GM12878 (cell line): Measurements from ENCODE around the gene PRRX2. TPM values are rescaled to one million over a fixed set of nuclear protein-coding genes. Genes with fewer than 3 reads are reported as not detected.

Experiments
- ATAC-seq: fragments of 200-7000 bp; cut with Tn5 transposase; 3 replicates; pipeline ENCODE4 v1.9.1; 2020; ENCODE audit warnings: mild to moderate bottlenecking, moderate library complexity
- BruUV-seq: library from RNA; stranded (reverse); fragments of 400-500 nt; replicated peaks from 2 replicates; lab custom pipeline; 2021; lab: Mats Ljungman, UMichigan
- CTCF ChIA-PET: fragments of 300-600 bp; sonication (Branson Sonifier 250); formaldehyde crosslinking; extraction: SDS; loops from one replicate; lab custom pipeline; 2021; ENCODE audit warnings: inconsistent platforms; lab: Yijun Ruan, JAX
- POLR2A ChIA-PET: fragments of 350-600 bp; formaldehyde crosslinking; extraction: SDS; loops from one replicate; lab custom pipeline; 2021; ENCODE audit warnings: inconsistent platforms; lab: Charles Lee
- RAD21 ChIA-PET: fragments of 300-600 bp; sonication (Branson Sonifier 250); formaldehyde crosslinking; loops from one replicate; lab custom pipeline; 2023; ENCODE audit warnings: antibody characterized with exemption; ENCODE audit not compliant: unreplicated experiment; lab: Charles Lee
- SMC1A ChIA-PET: fragments of 300-600 bp; sonication (Branson Sonifier 250); formaldehyde crosslinking; loops from one replicate; lab custom pipeline; 2023; ENCODE audit not compliant: unreplicated experiment, uncharacterized antibody; lab: Charles Lee
- DNase-seq: peaks from one replicate; pipeline ENCODE4 v3.0.0-alpha.2; 2011; ENCODE audit warnings: low read depth, low spot score
- FAIRE-seq: peaks from 3 replicates; lab custom pipeline; 2011; peaks lifted over from hg19 to GRCh38; lab: Jason Lieb, UNC
- H2AFZ ChIP-seq: 2 replicates; pipeline ENCODE4 v1.6.0; 2011; ENCODE audit warnings: low read depth, low read length, control low read depth; ENCODE audit not compliant: control insufficient read depth
- H3K27ac ChIP-seq: 2 replicates; pipeline ENCODE4 v1.5.1; 2011; ENCODE audit warnings: control low read depth; ENCODE audit not compliant: control insufficient read depth, insufficient read depth
- H3K27me3 ChIP-seq, 2 experiments: replicated peaks in 1 of 2; 2 replicates each; pipeline versions ENCODE4 v1.6.0 to v1.6.1; 2011; ENCODE audit warnings: low read length in 1 of 2; ENCODE audit not compliant: control insufficient read depth in 2 of 2, insufficient read depth in 2 of 2
- H3K36me3 ChIP-seq, 2 experiments: 2 replicates each; pipeline ENCODE4 v1.5.1; 2011; ENCODE audit warnings: low read length in 1 of 2; ENCODE audit not compliant: control insufficient read depth in 2 of 2, insufficient read depth in 2 of 2
- H3K4me1 ChIP-seq: 2 replicates; pipeline ENCODE4 v1.6.1; 2011; ENCODE audit warnings: mild to moderate bottlenecking, low read length, moderate library complexity, mixed read lengths; ENCODE audit not compliant: control insufficient read depth, insufficient read depth
- H3K4me2 ChIP-seq: 2 replicates; pipeline ENCODE4 v1.6.0; 2011; ENCODE audit warnings: control low read depth; ENCODE audit not compliant: control insufficient read depth, insufficient read depth
- H3K4me3 ChIP-seq: fragments of 200-600 bp; sonication (generic); 2 replicates; pipeline ENCODE4 v1.5.1; 2016
- H3K79me2 ChIP-seq: 2 replicates; pipeline ENCODE4 v1.6.0; 2011; ENCODE audit warnings: low read length; ENCODE audit not compliant: control insufficient read depth, insufficient read depth
- H3K9ac ChIP-seq: 2 replicates; pipeline ENCODE4 v1.8.0; 2011; ENCODE audit warnings: low read length, control low read depth, mixed read lengths; ENCODE audit not compliant: control insufficient read depth, insufficient read depth
- H3K9me3 ChIP-seq: replicated peaks from 3 replicates; pipeline ENCODE4 v1.5.1; 2011; ENCODE audit warnings: mild to moderate bottlenecking, low read length; ENCODE audit not compliant: control insufficient read depth, insufficient read depth
- H4K20me1 ChIP-seq: 2 replicates; pipeline ENCODE4 v1.6.0; 2011; ENCODE audit not compliant: control insufficient read depth, insufficient read depth
- BHLHE40 ChIP-seq, 2 experiments: fragments of 450-650 bp in 1 of 2; IDR thresholded peaks; 2 replicates each; pipeline ENCODE4 v1.6.1; 2011 to 2017; ENCODE audit warnings: low read depth in 2 of 2, borderline replicate concordance in 1 of 2, improper control_type of control experiment in 1 of 2, low read length in 1 of 2, mild to moderate bottlenecking in 1 of 2
- CBX5 ChIP-seq: sonication (generic); IDR thresholded peaks from 2 replicates; pipeline ENCODE4 v1.6.1; 2016; ENCODE audit warnings: low read depth, moderate library complexity, mild to moderate bottlenecking, inconsistent platforms
- RB1 ChIP-seq: fragments of 450-650 bp; formaldehyde crosslinking; IDR thresholded peaks from 2 replicates; pipeline ENCODE4 v1.6.1; 2017; ENCODE audit warnings: mild to moderate bottlenecking, borderline replicate concordance
- SMARCA5 ChIP-seq: fragments of 450-650 bp; IDR thresholded peaks from 2 replicates; pipeline ENCODE4 v1.6.1; 2017; ENCODE audit warnings: mild to moderate bottlenecking
- ZNF622 ChIP-seq: fragments of 450-650 bp; IDR thresholded peaks from 2 replicates; pipeline ENCODE4 v1.6.1; 2017; ENCODE audit warnings: mild to moderate bottlenecking, inconsistent platforms
- WGBS: methylation state at CpG from one replicate; pipeline ENCODE4 v1.1.6; 2016; ENCODE audit warnings: low lambda C conversion rate; ENCODE audit not compliant: insufficient replicate concordance, insufficient coverage; ENCODE audit errors: missing lambda C conversion rate; 5-methylcytosine and 5-hydroxymethylcytosine counted together
- in situ Hi-C: fragments of 300-500 bp; cut with MboI; formaldehyde crosslinking; loops from 9 replicates; pipeline ENCODE4 v1.14.3; 2018; ENCODE audit warnings: mixed read lengths
- intact Hi-C: fragments of 100-400 bp; cut with micrococcal nuclease; formaldehyde crosslinking; loops from one replicate; pipeline ENCODE4 v1.14.2; 2022; ENCODE audit not compliant: unreplicated experiment
- polyA plus RNA-seq, 11 experiments: library from polyadenylated mRNA; depleted of rRNA in 4 of 11; unstranded in 6 of 11; stranded (reverse) in 5 of 11; fragments of >200 nt; fragmentation: Nextera tagmentation in 4 of 11; fragmentation: Illumina TruSeq in 1 of 11; extraction: Ambion mirVana in 4 of 11; extraction: Trizol in 1 of 11; gene quantifications; 1 replicate in 1 of 11; 2 replicates in 10 of 11; pipeline versions ENCODE4 v1.2.1 to v1.2.3, GENCODE V29; 2011 to 2016; ENCODE audit warnings: inconsistent platforms in 2 of 11, missing spikeins in 2 of 11, low read depth in 1 of 11
- total RNA-seq, 4 experiments: library from RNA; depleted of rRNA in 3 of 4; stranded (reverse); fragments of >200 nt in 3 of 4; fragmentation: Illumina TruSeq in 1 of 4; extraction: Trizol in 1 of 4; gene quantifications; 2 replicates each; pipeline versions ENCODE4 v1.2.1 to v1.2.3, GENCODE V29; 2013 to 2021
- TF ChIP-seq, protein P1 (sequence below): IDR thresholded peaks from 2 replicates; pipeline ENCODE4 v1.6.1; 2011; ENCODE audit warnings: mild to moderate bottlenecking, low read depth, low read length, moderate library complexity; ENCODE audit not compliant: insufficient replicate concordance
- TF ChIP-seq, protein P2 (sequence below): fragments of 450-650 bp; conservative IDR thresholded peaks from 2 replicates; pipeline ENCODE4 v1.6.1; 2017; ENCODE audit warnings: mild to moderate bottlenecking, moderate library complexity

Gene PRRX2
- total and polyA plus RNA-seq, 10 of the 15 experiments (the other 5 are each of a cell fraction or from before 2014, with no cell fraction given), result not detected

DNA sequence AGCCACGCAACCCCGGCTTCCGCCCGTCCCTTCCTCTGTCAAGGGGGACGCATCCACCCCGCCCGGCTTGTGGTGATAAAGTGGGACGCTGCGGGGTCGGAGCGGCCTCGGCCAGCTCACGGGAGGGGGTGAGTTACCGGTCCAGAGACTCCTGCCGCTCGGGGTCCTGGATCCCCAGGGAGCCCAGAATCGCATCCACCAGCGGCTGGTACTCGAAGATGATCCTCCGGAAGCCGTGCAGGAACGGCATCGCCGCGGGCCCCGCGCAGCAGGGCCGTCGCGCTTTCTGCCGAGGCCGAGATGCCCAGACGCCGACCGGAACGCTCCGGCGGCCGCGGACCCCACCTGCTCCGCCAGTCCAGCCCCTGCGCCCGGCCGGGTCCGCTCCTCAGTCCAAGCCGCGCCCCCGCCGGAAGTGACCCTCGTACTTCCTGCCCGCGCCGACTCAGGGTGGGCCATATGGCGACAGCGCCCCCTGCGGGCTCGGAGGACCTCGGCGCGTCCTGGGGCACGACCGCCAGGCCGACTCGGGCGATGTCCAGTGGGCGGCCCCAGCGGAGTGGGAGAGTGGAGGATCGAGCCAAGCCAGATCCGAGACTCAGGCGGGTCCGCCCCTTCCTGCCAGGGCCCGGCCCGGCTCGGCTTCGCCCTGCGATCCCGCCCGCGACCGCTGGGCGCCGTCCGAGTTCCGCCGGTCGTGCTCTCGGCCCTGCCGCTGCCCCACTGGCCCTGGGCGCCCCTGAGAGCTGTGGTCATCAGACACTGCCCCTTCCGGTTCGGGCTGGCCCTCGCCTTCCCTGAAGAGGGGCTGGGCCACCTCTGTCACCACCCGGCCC is 23.5 kb upstream of the PRRX2 start, which contains the start of gene ASB6 (continued):
- TF ChIP-seq, protein P1, sequence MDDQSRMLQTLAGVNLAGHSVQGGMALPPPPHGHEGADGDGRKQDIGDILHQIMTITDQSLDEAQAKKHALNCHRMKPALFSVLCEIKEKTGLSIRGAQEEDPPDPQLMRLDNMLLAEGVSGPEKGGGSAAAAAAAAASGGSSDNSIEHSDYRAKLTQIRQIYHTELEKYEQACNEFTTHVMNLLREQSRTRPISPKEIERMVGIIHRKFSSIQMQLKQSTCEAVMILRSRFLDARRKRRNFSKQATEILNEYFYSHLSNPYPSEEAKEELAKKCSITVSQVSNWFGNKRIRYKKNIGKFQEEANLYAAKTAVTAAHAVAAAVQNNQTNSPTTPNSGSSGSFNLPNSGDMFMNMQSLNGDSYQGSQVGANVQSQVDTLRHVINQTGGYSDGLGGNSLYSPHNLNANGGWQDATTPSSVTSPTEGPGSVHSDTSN, result no peak
- TF ChIP-seq CBX5 (peak; percentile 41; the same call in 1 of the 2 replicates), RB1 (peak; percentile 92; the same call in 1 of the 2 replicates), ZNF622 (no peak; the same call in 1 of the 2 replicates), BHLHE40 (IDR thresholded peaks at IDR 0.05; ENCODE audit: borderline replicate concordance in 1 of 2, low read depth in 2 of 2, low read length in 1 of 2) (peak; percentile 44 to 80; a peak in 3 of 4 replicates)

DNA sequence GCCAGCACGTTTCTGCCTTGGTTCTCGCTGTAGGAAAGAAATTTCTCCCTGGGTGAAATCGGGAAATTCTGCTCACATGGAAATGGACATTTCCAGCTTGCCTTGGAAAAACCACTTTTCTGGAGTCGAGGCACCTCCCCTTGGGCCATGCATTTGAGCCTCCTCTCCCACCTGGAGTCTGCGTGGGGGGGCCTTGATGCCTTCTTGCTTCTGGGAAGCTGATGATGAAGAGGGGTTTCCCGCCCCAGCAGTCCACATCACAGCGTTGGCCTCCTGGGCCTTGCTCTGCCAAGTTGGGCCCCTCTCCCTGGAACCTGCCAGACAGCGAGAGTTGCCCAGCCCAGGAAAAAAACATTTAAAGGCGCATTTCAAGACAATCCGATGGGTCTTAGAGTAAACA is 21.7 kb upstream of the PRRX2 start:
- CTCF ChIA-PET, result interaction anchor here (0.6 to 2.0 kb wide), 6 partner anchors 16 to 1070 kb away, joined by 3 to 13 read pairs (median 4); no protein-coding TSS in a partner anchor
- ATAC-seq (no peak), DNase-seq (no peak), FAIRE-seq (no peak)
- intact Hi-C loops, result no loop called here
- Histone ChIP-seq H3K9ac (no peak overlapping the region), H3K36me3 (peaks cover 2 to 3% of the 10 kb centered on the region in 2 experiments; a peak in 3 of 4 replicates), H3K27ac (no peak overlapping the region), H3K4me1 (peaks cover 6% of the 10 kb centered on the region; the same call in 1 of the 2 replicates), H3K9me3 (no peaks in the 10 kb centered on the region), H4K20me1 (no peaks in the 10 kb centered on the region), H3K4me2 (no peak overlapping the region), H3K27me3 (no peaks in the 10 kb centered on the region), H3K79me2 (peaks cover 15% of the 10 kb centered on the region), H3K4me3 (no peak overlapping the region), H2AFZ (no peak overlapping the region)
- BruUV-seq, result no TSS peak
- WGBS, result 61% methylated on average over 10 of the region's 10 CpGs
- POLR2A ChIA-PET, result no interaction called here
- SMC1A ChIA-PET, result no interaction called here
- TF ChIP-seq SMARCA5, result no peak
- TF ChIP-seq, protein P2, sequence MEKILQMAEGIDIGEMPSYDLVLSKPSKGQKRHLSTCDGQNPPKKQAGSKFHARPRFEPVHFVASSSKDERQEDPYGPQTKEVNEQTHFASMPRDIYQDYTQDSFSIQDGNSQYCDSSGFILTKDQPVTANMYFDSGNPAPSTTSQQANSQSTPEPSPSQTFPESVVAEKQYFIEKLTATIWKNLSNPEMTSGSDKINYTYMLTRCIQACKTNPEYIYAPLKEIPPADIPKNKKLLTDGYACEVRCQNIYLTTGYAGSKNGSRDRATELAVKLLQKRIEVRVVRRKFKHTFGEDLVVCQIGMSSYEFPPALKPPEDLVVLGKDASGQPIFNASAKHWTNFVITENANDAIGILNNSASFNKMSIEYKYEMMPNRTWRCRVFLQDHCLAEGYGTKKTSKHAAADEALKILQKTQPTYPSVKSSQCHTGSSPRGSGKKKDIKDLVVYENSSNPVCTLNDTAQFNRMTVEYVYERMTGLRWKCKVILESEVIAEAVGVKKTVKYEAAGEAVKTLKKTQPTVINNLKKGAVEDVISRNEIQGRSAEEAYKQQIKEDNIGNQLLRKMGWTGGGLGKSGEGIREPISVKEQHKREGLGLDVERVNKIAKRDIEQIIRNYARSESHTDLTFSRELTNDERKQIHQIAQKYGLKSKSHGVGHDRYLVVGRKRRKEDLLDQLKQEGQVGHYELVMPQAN, result no peak
- RAD21 ChIA-PET, result interaction anchor here (0.7 to 1.5 kb wide), 3 partner anchors 85 to 140 kb away, joined by 3 to 4 read pairs (median 4); no protein-coding TSS in a partner anchor
- in situ Hi-C loops, result no loop called here
